GM19238 (cell line): ENCODE measurements around the gene ABHD2.
"Not testable (repeated sequence)": the region's sequence is repeated elsewhere in the genome, so short reads cannot be mapped to it uniquely, and the experiment has no call there.

Experiments
- DNase-seq: peaks from one replicate; pipeline ENCODE4 v3.0.0; 2011; ENCODE audit warnings: low spot score; ENCODE audit not compliant: insufficient read length

Gene ABHD2

DNA sequence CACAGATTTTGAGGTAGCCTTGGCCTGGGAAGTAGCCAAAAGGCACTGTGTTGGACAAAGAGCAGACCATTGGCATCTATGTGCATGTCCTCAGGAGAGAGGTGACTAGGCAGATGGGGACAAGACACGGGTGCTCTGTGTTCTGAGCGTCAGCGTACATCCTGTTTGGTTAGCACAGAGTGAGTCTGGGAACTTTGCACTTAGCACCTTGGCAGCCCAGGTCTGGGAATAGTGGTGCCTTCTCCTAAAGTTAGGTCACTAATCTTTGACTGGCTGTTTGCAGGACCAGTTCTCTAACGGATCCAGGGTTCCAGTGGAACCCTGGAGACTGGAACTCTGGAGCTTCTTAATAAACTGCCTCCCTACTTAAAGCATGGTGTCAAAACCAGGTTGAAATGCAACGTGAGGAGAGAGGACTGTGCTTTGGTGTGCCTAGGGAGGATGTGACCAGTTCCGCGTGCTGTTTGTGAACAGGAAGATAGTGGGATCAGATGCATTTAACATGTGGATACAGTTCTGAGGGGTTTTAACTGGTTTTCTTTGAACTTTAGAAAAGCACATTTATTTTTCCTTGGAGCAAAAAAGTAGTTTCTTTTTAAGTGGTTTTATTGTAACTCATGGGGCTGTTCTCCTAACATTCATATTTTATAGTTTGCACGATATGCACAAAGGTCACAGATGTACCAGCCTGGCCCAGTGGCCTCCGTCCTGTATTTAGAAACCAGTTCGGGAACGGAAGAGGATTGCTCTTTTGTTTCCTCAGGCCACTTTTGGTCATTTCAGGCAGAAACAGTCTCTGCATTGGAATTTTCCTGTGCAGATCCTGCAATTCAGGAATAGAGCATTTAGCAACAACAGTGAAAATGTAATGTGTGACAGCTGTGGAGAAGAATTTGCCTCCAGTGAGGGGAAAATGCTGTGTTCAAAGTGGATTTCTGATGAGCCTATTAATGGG is 48.8 kb downstream of the ABHD2 start:
- no peak for DNase-seq

DNA sequence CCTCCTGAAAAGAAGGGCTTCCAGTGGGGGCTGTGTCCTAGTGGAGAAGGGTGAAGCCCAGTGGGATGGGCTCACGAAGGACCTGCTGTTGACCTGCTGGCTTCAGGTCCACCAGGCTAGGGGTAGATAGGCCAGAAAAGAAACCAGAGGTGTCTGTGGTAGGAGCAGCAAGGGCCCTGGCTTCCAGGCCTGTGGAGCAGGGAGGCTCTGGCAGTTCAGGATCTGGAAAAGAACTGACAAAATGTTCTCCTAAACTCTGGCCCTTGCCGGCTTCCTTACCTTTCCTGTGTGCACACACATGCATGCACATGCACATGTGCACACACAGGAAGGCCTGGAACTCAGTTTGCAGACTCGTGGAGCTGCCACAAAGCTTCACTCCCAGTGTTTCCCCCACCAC is 49.7 kb downstream of the ABHD2 start:
- no peak for DNase-seq

DNA sequence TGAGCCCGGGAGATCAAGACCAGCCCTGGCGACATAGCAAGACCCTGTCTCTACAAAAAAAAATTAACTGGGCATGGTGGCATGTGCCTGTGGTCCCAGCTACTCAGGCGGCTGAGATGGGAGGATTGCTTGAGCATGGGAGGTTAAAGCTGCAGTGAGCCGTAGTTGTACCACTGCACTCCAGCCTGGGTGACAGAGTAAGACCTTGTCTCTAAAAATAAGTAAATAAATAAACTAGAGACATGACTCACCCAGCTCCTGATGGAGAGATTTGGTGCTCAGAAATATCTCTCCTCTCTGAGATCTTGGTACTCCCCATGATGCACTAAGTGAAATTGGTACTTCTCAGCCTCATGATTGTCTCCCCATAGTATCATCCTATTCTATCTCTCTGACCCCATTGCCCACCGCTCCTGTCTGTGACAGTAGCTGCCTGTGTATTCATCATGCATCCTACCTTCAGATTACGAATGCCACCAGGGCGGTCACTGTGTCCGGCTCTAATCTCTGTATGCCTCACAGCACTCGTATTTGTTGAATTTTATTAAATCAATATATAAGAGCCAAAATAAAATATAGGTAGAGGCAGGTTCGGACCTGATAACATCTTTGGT is 50.9 kb downstream of the ABHD2 start:
- no peak for DNase-seq

DNA sequence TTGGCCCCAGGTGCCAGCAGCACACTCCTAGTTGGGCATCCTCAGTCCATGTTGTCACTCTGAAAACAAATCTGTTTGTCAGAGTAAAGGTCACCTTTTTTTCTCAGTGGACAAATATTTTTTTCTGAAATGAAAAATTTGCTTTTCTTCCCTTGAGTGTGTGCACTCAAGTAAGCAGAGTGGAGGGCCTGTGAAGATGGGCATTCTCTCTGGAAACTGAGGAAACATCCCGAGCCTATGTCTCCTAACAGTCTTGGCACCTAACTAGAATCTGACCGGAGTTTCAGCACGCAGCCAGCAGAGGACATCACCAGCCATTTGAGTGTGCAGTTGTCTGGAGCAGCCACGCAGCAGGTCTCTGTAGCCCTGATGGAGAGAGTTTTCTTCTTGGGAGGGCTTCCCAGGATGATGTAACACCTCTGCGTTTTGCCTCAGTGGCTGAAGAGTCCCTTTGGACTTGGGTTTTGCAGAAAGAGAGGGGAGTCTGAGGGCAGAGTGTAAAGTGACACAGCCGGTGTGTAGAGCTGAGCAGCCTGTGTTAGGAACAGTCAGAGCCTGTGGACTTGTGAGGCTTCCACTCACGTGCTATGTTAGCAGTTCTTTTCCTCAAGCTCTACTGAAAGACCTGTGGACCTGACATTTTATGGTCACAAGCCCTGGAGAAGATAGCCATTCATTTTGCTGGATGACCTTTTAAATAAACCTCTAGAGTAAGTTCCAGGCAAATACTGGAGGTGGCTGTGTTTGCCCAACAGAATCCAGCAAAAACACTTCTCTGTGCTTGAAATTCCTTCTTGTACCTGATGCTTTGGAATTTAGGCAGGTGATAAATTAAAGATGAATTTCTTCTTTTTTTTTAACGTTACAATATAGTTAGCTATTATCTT is 51.6 kb downstream of the ABHD2 start:
- no peak for DNase-seq

DNA sequence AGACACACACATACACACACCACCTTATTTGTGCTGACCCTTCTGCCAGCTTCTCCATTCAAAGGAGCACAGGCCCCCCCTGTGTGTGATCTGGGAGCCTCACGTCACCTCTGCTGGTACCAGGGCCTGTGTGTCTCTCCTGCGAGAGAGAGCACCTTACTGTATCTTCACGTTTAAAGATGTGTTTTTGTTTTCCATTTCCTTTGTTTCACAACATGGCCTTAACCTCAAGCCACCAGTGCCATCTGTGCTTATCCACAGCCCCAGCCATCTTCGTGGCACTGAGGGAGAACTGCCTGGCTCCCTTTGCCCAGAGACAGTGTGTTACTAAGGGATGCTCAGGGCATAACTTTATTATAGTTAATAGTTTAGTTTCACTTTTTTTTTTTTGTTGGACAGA is 52.3 kb downstream of the ABHD2 start:
- DNase-seq: no peak

DNA sequence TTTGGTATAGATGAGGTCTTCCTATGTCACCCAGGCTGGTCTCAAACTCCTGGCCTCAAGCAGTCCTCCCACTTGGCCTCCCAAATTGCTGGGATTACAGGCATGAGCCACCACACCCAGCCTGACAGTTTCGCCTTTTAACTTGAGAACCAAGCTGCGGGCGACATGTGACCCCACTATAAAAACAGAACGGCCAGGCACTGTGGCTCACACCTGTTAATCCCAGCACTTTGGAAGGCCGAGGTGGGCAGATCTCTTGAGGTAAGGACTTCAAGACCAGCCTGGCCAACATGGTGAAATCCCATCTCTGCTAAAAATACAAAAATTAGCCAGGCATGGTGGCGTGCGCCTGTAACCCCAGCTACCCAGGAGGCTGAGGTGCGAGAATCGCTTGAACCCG is 52.9 kb downstream of the ABHD2 start:
- not testable (repeated sequence) for DNase-seq

DNA sequence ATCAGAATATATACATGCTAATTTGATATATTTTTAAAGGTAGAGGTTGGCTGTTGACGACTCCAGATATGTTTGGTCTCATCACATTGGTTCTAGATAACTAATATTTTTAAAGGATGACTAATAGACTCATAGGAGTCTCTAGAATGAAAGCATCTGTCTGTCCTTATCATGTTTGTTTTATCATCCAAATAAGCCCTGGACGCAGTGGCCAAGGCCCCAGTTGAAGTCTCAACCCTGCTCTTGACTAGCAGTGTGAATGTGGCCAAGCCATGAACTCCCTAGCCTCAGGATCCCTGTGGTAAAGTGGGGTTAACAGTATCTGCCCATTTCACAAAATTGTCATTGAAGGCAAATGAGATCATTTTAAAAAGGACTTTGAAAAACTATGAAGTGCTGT is 53.6 kb downstream of the ABHD2 start:
- no peak for DNase-seq

DNA sequence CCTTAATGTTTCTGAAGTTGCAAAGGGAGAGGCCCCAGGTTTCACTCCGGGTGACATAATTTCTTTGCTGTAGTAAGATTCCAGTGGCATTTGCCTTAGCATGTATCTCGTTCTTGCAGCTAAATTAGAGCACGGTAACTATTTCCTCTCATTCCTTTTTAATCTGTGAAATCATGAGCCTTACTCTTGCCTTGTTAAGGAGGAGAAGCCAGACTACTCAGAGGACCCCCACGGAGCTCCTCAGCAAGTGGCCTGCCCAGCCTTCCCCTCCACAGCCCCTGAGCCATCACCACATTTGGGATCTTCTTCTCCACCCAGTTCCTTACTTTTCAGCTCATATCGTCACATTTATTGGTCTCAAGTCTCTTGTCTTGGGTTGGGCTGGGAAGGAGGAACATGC is 54.2 kb downstream of the ABHD2 start:
- DNase-seq: no peak

DNA sequence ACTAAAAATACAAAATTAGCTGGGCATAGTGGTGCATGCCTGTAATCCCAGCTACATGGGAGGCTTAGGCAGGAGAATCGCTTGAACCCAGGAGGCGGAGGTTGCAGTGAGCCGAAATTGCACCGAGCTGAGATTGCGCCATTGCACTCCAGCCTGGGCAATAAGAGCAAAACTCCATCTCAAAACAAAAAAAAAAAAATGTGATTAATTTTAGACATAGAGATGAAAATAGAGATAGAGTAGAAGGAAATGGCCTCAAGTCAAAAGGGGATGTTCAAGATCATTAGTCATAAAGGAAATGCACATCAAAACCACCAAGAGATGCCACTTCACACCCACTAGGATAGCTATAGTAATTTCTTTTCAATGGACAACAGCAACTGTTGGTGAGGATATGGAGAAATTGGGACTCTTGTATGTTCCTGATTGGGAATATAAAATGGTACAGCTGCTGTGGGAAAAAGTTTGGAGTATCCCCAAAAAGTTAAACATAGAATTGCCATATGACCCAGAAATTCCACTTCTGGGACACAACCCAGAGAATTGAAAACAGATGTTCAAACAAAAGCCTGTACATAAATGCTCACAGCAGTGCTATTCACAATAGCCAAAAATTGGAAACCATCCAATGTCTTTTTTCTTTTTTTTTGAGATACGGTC is 55.4 kb downstream of the ABHD2 start:
- DNase-seq: no peak

DNA sequence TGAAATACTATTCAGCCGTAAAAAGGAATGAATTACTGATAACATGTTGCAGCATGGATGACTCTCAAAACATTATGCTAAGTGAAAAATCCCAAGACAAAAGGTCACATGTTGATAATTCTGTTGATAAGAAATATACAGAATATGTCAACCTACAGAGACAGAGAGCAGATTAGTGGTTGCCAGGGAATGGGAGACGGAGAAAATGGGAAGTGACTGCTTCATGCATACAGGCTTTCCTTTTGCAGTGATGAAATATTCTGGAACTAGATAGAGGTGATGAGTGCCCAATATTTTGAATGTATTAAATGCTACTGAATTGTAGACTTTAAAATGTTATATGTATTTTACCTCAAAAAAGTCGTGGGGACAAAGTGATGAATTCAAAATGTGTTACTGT is 56.2 kb downstream of the ABHD2 start:
- DNase-seq: no peak

DNA sequence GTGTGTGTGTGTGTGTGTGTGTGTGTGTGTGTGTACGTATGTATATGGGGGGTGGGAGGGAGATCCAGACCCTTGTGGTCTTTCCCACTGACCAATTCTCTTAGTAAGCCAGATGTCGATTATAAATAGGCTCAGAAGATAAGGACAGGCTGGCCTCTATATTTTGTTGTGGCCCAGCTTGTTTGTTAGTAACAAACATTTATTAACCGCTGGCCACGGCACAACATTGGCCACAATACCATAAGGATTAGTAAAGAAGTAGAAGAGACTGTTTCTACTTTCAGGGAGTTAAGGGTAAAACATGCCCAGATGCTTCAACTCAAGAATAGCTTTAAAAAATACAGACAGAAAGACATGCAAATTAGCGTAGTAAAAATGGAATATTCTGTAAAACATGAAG is 58.1 kb downstream of the ABHD2 start:
- no peak for DNase-seq

DNA sequence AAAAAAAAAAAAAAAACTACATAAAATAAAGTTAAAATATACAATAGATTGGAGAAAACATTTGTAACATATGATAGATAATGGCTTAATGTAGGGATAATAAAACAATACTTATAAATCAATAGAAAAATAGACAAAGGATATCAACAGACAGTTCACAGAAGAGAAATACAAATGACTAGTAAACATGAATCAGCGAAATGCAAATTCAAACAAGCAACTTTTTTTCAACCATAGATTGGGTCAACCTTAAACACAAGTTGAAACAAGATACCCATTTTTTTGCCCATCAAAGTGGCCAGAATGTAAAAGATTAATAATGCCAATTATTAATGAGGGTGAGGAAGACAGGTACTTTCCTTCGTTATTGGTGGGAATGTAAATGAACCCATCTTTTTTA is 59.9 kb downstream of the ABHD2 start:
- DNase-seq: no peak

DNA sequence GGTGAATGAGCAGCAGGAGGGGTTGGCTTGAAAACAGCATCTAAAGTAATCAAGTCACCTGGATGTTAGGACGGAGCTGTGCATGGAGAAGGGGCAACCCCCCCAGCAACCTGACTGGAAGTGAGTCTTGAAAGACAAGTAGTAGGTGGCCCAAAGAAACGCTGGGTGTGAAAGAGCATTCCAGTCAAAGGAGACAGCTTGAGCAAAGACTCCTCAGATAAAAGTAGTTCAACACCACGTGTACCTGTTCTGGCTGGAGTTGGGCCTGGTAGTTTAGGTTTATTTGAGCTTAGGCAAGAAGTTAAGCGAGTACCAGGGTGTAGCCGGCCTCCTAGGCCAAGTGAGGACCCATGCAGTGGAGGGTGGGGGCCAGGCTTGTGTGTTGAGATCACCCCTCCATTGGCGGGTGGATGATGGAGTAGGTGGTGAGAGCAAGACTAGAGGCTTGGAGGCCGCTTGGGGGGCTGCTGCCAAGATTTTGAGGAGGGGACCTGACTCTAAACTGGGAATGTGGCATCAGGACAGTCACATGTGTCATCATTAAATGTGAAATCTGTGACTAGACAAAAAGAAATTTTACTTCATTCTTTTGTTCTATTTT is 61.3 kb downstream of the ABHD2 start:
- no peak for DNase-seq

DNA sequence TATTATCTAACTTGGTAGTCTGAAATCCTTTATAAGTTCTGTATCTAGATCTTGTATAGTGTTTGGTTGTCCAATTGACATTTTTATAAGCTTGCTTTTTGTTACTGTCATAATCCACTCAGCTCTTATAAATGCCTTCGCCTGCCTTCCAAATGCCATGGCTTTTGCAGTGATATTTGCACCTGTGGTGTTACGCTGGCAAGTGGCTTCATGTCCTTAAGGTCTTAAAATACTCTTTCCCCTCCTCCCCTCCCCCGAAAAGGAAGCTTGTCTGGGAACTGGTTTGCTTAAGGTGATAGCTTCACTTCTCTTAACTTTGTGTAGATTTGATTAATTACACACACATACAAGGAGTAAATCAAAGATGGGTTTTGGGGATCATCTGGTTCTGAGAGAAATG is 62.0 kb downstream of the ABHD2 start:
- DNase-seq: no peak

DNA sequence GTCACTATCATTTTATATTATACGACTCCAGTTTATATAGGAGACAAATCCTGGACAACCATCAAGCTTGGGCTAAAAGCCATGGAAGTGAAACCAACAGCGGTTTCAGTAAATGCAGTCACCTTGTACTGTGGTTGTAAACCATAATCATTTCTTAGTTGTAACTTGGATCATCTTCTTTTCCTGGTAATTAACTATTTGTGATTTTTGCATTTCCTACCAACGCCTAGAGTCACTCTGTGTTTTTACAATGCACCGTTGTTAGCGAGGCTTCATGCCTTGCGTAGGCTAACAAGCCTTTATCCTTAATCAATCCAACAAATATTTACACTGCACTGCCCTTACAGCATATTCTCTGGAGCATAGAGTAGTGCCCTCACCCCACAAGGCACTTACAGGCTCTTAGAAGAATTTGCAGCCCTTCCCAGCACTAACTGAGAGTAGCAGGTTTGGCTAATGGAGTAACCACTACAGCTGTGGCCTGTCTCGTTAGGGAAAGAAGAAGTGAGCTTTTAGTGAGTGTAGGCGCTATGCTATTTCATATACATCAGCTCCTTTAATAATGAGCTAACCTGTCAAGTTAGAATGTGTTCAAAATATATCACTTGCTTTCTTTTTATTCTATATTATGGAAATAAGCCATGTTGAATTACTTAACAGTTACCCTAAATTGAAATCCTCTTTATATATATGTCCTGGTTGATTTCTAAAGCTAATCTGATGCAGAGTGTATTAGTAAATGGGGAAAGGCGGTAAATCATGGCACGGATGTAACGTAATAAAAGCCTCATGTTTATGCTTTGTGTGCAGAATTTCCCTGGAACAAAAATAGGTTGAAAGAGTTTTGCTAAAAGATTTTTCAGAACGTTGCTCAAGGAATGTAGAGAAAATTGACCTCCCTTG is 62.8 kb downstream of the ABHD2 start:
- DNase-seq: no peak

DNA sequence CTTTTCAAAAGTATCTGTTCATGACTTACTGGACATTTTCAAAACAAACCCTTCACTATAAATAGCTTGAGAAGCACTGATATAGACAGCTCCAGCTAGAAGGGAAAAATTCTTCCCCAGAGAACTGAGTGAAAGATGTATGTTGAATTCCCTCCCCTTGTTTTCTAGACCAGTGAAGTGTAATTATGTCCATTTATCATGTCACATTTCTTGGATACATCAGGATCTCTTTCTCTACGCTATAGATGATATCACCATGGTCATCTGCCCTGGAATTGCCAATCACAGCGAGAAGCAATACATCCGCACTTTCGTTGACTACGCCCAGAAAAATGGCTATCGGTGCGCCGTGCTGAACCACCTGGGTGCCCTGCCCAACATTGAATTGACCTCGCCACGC is 66.9 kb downstream of the ABHD2 start:
- DNase-seq: no peak

DNA sequence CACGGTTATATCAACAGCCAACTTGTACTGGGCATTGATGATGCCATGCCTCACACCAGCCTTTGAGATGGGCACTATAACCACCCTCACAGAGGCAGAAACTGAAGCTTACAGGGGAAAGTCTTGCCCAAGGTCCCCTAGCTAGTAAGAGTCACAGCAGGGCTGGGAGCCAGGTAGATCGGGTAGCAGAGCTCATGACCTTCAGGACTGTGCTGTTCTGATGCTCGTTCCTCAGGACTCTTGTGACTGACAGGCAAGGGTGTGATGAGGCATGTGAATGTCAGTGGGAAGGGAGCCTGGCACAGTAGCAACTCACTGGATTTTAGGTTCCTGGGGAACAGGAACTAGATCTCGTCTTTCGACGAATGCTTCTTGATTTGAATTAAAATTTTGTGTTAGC is 67.4 kb downstream of the ABHD2 start:
- no peak for DNase-seq

DNA sequence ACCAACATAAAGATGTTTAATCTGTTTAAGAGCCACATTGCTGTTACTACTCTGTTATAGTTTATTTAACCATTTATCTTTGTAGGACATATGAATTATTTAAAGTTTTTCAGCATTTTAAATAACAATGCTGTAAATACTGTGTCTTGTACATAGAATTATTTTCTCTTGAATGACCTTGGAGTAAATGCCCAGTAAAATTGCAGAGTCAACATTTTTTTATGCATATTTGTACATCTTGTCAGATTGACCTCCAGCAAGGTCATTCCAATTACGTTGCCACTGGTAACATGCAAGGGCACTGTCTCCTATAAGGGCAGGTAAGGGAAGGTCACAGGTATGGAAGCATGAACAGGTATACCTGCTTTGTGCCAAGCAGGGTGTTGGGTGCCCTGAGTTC is 68.8 kb downstream of the ABHD2 start:
- no peak for DNase-seq

DNA sequence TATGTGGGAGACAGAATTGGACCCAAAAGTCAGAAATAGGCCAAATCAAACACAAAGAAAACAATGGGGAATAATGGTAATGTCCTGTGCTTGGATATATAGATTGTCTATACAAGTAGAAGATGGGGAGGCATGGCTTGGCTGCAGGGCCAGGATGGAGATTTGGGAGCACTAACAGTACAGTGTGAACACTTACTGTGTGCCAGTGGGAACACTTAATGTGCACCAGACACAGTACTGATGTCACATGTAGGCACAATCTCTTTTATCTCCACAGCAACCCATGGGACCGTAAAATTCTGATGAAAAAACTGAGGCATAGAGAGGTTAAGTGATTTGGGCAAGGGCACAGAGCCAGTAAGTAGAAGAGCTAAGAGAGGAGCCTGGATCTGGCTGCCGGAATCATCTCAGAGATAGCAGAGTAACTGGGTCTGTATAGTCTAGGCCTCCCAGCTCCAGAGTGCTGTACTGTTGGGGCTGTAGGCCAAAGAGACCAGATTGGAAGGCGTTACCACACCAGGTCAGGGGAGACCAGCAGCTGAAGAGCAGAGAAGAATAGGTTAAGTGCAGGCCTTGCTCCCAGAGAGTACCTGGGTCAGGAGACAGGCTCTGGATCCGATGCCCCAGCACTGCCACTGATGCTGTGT is 69.8 kb downstream of the ABHD2 start:
- DNase-seq: no peak

DNA sequence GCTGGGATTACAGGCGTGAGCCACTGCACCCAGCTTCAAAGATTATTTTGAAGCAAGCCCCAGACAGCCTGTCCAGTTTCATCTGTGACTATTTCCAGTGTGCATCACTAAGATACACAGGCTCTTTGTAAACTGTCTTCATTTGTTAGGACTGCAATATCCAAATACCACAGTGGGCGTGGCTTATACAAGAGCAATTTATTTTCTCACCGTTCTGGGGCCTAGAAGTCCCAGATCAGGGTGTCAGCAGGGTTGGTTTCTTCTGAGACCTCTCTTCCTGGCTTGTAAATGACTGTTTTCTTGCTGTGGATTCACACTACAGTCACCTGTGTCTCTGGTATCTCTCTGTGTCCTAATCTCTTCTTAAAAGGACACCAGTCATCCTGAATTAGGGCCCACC is 73.4 kb downstream of the ABHD2 start:
- no peak for DNase-seq
